Gastrocnemius medialis (tissue), 4 donors: ENCODE measurements around the gene UQCC5. TPM values are rescaled to one million over a fixed set of nuclear protein-coding genes. Genes with fewer than 3 reads are reported as not detected.

ENCODE experiments used
- ATAC-seq, 2 donors: fragments of 150-250 bp; one replicate each; pipeline ENCODE4 v1.9.1; 2016
- DNase-seq, 2 donors: peaks; one replicate each; pipeline ENCODE4 v3.0.0-alpha.2; 2019
- H3K27ac ChIP-seq, 4 donors: fragments of 200-600 bp; sonication (generic); 1 replicate in 1 of 4; 2 replicates in 3 of 4; pipeline ENCODE4 v1.5.1; 2016 to 2018; ENCODE audit warnings: mild to moderate bottlenecking in 2 of 4, moderate library complexity in 1 of 4
- H3K27me3 ChIP-seq, 3 donors: fragments of 200-600 bp; sonication (generic) in 2 of 3; 1 replicate in 1 of 3; 2 replicates in 2 of 3; pipeline versions ENCODE4 v1.5.1 to v1.6.0; 2016 to 2019; ENCODE audit warnings: mild to moderate bottlenecking in 1 of 3, moderate library complexity in 1 of 3
- H3K36me3 ChIP-seq, 2 donors: fragments of 200-600 bp; sonication (generic) in 1 of 2; one replicate each; pipeline ENCODE4 v1.5.1; 2017 to 2018
- H3K4me1 ChIP-seq, 2 donors: fragments of 200-600 bp; sonication (generic) in 1 of 2; one replicate each; pipeline ENCODE4 v1.5.1; 2016 to 2017; ENCODE audit warnings: mild to moderate bottlenecking in 2 of 2
- H3K4me3 ChIP-seq, 4 donors: fragments of 200-600 bp; sonication (generic) in 3 of 4; 1 replicate in 1 of 4; 2 replicates in 3 of 4; pipeline ENCODE4 v1.5.1; 2016 to 2019; ENCODE audit warnings: mild to moderate bottlenecking in 2 of 4
- H3K9me3 ChIP-seq, 3 donors: fragments of 200-600 bp; sonication (generic) in 2 of 3; 1 replicate in 1 of 3; 2 replicates in 2 of 3; pipeline ENCODE4 v1.5.1; 2016 to 2019
- CTCF ChIP-seq, 5 experiments: fragments of 450-650 bp in 3 of 5; fragments of 200-600 bp in 2 of 5; sonication (generic) in 2 of 5; IDR thresholded peaks in 4 of 5; conservative IDR thresholded peaks in 1 of 5; 1 replicate in 4 of 5; 2 replicates in 1 of 5; pipeline ENCODE4 v1.5.1; 2016 to 2019; ENCODE audit warnings: antibody characterized with exemption in 5 of 5, mild to moderate bottlenecking in 3 of 5, moderate library complexity in 3 of 5
- POLR2A ChIP-seq, 2 donors: fragments of 450-650 bp; IDR thresholded peaks; one replicate each; pipeline ENCODE4 v1.6.1; 2017; ENCODE audit warnings: antibody characterized with exemption in 2 of 2, mild to moderate bottlenecking in 2 of 2, moderate library complexity in 2 of 2
- in situ Hi-C, 4 donors: fragments of 200-750 bp; cut with MboI; loops; one replicate each; pipeline versions ENCODE4 v1.15.0 to v1.8.0; 2017; ENCODE audit warnings: low sequenced_read_pairs in 4 of 4
- intact Hi-C: fragments of 100-400 bp; cut with DNase I; formaldehyde crosslinking; loops from one replicate; pipeline ENCODE4 v1.15.1; 2023; ENCODE audit warnings: low total_unique reads
- total RNA-seq, 4 donors: library from RNA; depleted of rRNA; stranded (reverse); fragments of >200 nt; gene quantifications; one replicate each; pipeline versions ENCODE4 v1.1.0 to v1.2.3, GENCODE V29; 2016

Gene UQCC5
- total RNA-seq, 4 donors from 2014 or later = 0.31 to 26.1 (median 0.87) TPM

GRCh38 chr3:52493232-52494017 lies 43.0 kb upstream of the UQCC5 start:
- H3K27me3 ChIP-seq = no peaks in the 10 kb centered on the region
- H3K4me3 ChIP-seq = no peak overlapping the region
- intact Hi-C loops = loop anchor here (2.0 kb wide), 1 partner anchor 43 kb away; the partner anchor contains the start of gene UQCC5
- H3K4me1 ChIP-seq = peaks cover 37 to 42% of the 10 kb centered on the region in 2 donors
- no peak for TF ChIP-seq CTCF (IDR thresholded peaks at IDR 0.05 in 4 of 5, conservative IDR thresholded peaks at IDR 0.05 in 1 of 5)
- TF ChIP-seq POLR2A (IDR thresholded peaks at IDR 0.05) = no peak
- peak overlapping the region; percentile 26 to 61 (median 32) for H3K27ac ChIP-seq
- ATAC-seq = peak in 1 of 2 donors; percentile 64
- H3K36me3 ChIP-seq = peaks cover 0 to 47% of the 10 kb centered on the region in 2 donors
- DNase-seq = peak in 1 of 2 donors; percentile 82
- in situ Hi-C loops = no loop called here
- H3K9me3 ChIP-seq = no peaks in the 10 kb centered on the region

GRCh38 chr3:52494445-52494844 lies 42.0 kb upstream of the UQCC5 start:
- Histone ChIP-seq H3K27ac (peak overlapping the region; percentile 50 to 64 (median 60)), H3K27me3 (no peaks in the 10 kb centered on the region), H3K9me3 (no peaks in the 10 kb centered on the region), H3K4me3 (peak overlapping the region in 1 of 4 donors; percentile 43), H3K4me1 (peaks cover 32 to 37% of the 10 kb centered on the region in 2 donors), H3K36me3 (peaks cover 0 to 36% of the 10 kb centered on the region in 2 donors)
- in situ Hi-C loops = no loop called here
- intact Hi-C loops = no loop called here
- TF ChIP-seq CTCF (IDR thresholded peaks at IDR 0.05 in 4 of 5, conservative IDR thresholded peaks at IDR 0.05 in 1 of 5) (no peak), POLR2A (IDR thresholded peaks at IDR 0.05) (no peak)
- ATAC-seq (no peak), DNase-seq (no peak)

- in situ Hi-C loops = no loop called here
- peaks cover 27 to 31% of the 10 kb centered on the region in 2 donors for H3K4me1 ChIP-seq
- DNase-seq (peak in 1 of 2 donors; percentile 26), ATAC-seq (peak in 1 of 2 donors; percentile 40)
- H3K36me3 ChIP-seq = peaks cover 0 to 31% of the 10 kb centered on the region in 2 donors
- H3K9me3 ChIP-seq = no peaks in the 10 kb centered on the region
- peak within 1 kb of the TSS; percentile 61 to 70 (median 66) for H3K27ac ChIP-seq
- TF ChIP-seq POLR2A (IDR thresholded peaks at IDR 0.05) (no peak), CTCF (IDR thresholded peaks at IDR 0.05 in 4 of 5, conservative IDR thresholded peaks at IDR 0.05 in 1 of 5) (no peak)
- intact Hi-C loops = no loop called here
- H3K27me3 ChIP-seq = no peaks in the 10 kb centered on the region
- peak within 1 kb of the TSS; percentile 37 to 47 (median 41) for H3K4me3 ChIP-seq
Measured at GRCh38 chr3:52494886-52495495, 41.4 kb upstream of the UQCC5 start, which contains the start of gene STAB1. TSS of gene STAB1 (plus strand) at chr3:52495338. CDS start at chr3:52495414, 76 bp downstream.

- H3K27ac ChIP-seq = peak overlapping the region; percentile 42 to 70 (median 66)
- intact Hi-C loops (no loop called here), in situ Hi-C loops (no loop called here)
- no peaks in the 10 kb centered on the region for H3K9me3 ChIP-seq
- peak overlapping the region; percentile 37 to 47 (median 41) for H3K4me3 ChIP-seq
- TF ChIP-seq CTCF (IDR thresholded peaks at IDR 0.05 in 4 of 5, conservative IDR thresholded peaks at IDR 0.05 in 1 of 5) (no peak), POLR2A (IDR thresholded peaks at IDR 0.05) (no peak)
- H3K4me1 ChIP-seq = peaks cover 22 to 28% of the 10 kb centered on the region in 2 donors
- ATAC-seq = peak in 1 of 2 donors; percentile 47
- H3K27me3 ChIP-seq = no peaks in the 10 kb centered on the region
- H3K36me3 ChIP-seq = peaks cover 0 to 21% of the 10 kb centered on the region in 2 donors
- DNase-seq = no peak
Measured at GRCh38 chr3:52495777-52496602, 40.4 kb upstream of the UQCC5 start.
